Measurements from ENCODE around the gene KIAA1755.

GRCh38 chr20:38308447-38308846 lies 47.9 kb upstream of the KIAA1755 start:
- no peak for TF ChIP-seq CTCF (IDR thresholded peaks at IDR 0.05 in 8 of 11, conservative IDR thresholded peaks at IDR 0.05 in 3 of 11)
- no peak for TF ChIP-seq POLR2AphosphoS5 (IDR thresholded peaks at IDR 0.05)
- no peak for TF ChIP-seq POLR2A (IDR thresholded peaks at IDR 0.05)

Measured in spleen (tissue), 7 donors.